ES-I3 (cell line): ENCODE measurements around the gene PPP1R16B.
A peak's percentile ranks its signal among the peaks of the same experiment; 100 is the strongest.
"Not testable (repeated sequence)": the region's sequence is repeated elsewhere in the genome, so short reads cannot be mapped to it uniquely, and the experiment has no call there.

ENCODE experiments used
- H3K36me3 ChIP-seq: 2 replicates; pipeline ENCODE4 v1.6.1; 2013; ENCODE audit warnings: mild to moderate bottlenecking, low read length, control low read depth, moderate library complexity; ENCODE audit not compliant: insufficient read depth
- H3K4me1 ChIP-seq: 2 replicates; pipeline ENCODE4 v1.6.1; 2013; ENCODE audit warnings: mild to moderate bottlenecking, control low read depth, low read length; ENCODE audit not compliant: insufficient read depth
- H3K9ac ChIP-seq: 2 replicates; pipeline ENCODE4 v1.6.1; 2013; ENCODE audit warnings: low read depth, mild to moderate bottlenecking, low read length, moderate library complexity
- H3K9me3 ChIP-seq: 2 replicates; pipeline ENCODE4 v1.6.1; 2013; ENCODE audit warnings: mild to moderate bottlenecking, low read length, moderate library complexity; ENCODE audit not compliant: control insufficient read depth, insufficient read depth

Gene PPP1R16B

DNA sequence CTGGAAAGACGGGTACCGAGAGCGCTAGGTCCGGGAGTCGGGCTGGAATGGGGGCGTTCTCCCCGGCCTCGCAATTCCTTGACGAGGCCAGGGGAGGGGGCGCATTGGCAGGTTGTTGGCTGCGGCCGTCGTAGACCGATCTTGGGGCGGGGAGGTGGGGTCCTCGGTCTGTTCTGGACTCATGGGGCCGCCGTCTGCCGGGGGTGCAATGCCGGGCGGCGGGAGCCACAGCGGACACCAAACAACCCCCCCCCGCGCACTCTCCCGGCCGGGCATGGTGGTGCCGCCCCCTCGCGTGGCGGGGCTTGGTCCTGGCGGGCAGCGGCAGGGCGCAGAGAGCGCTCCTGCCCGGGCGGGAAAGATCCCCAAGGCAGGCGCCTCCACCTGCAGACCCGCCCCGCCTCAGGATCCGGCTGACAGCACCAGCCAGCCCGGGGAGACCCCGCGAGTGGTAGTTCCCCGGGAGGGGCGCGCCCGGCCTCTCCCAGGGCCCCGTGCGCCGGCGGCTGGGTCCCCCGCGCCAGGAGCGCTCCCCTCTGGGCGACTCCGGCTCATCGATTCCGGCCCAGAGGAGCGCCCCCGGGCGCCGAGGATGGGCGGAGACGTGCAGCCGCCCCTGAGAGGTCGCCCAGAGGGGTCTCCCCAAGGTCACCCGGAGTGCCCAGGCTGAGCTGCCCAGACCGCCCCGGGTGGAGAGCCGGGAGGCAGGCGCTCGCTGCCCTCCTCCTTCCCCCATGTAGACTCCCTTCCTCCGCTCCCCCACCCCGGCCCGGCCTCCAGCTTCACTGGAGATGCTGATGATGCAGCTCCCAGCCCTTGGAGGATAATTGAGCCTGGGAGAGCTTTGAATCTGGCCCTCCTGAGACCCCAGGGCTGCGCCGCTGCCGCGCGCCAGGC lies 709 bp downstream of the PPP1R16B start:
- H3K36me3 ChIP-seq = no peaks in the 10 kb centered on the region
- H3K4me1 ChIP-seq = peaks cover 18% of the 10 kb centered on the region
- H3K9ac ChIP-seq = peak overlapping the region; percentile 81
- no peaks in the 10 kb centered on the region for H3K9me3 ChIP-seq

GRCh38 chr20:38806855-38807655 lies 1.6 kb downstream of the PPP1R16B start:
- no peaks in the 10 kb centered on the region for H3K36me3 ChIP-seq
- H3K9me3 ChIP-seq = no peaks in the 10 kb centered on the region
- H3K4me1 ChIP-seq = peaks cover 18% of the 10 kb centered on the region
- H3K9ac ChIP-seq = peak overlapping the region; percentile 81; the same call in 1 of the 2 replicates

GRCh38 chr20:38809942-38810341 lies 4.4 kb downstream of the PPP1R16B start:
- Histone ChIP-seq H3K36me3 (no peaks in the 10 kb centered on the region), H3K4me1 (peaks cover 22% of the 10 kb centered on the region; the same call in 1 of the 2 replicates), H3K9me3 (no peaks in the 10 kb centered on the region), H3K9ac (no peak overlapping the region)

GRCh38 chr20:38810926-38811630 lies 5.6 kb downstream of the PPP1R16B start:
- H3K9ac ChIP-seq = no peak overlapping the region
- no peaks in the 10 kb centered on the region for H3K9me3 ChIP-seq
- H3K4me1 ChIP-seq = peaks cover 22% of the 10 kb centered on the region; the same call in 1 of the 2 replicates
- no peaks in the 10 kb centered on the region for H3K36me3 ChIP-seq

DNA sequence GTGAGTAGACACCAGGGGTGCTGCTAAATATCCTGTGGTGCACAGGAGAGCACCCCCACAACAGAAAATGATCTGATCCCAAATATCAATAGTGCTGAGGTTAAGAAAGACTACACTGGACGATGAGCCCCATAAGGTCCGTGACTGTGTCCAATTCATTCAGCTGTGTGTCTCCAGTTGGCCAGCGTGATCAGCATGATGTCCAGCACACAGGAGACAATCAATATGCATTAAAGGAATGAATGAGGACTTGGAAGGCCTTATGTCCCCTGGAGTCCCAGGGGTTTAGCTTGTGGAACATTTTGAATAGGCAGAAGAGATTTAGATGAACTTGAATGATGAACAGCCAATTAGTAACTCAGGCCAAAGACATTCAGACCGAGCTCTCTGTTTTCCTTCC lies 6.3 kb downstream of the PPP1R16B start:
- H3K4me1 ChIP-seq = peaks cover 22% of the 10 kb centered on the region; the same call in 1 of the 2 replicates
- H3K9me3 ChIP-seq = no peaks in the 10 kb centered on the region
- H3K36me3 ChIP-seq = no peaks in the 10 kb centered on the region
- no peak overlapping the region for H3K9ac ChIP-seq

- Histone ChIP-seq H3K36me3 (no peaks in the 10 kb centered on the region), H3K4me1 (peaks cover 22% of the 10 kb centered on the region; the same call in 1 of the 2 replicates), H3K9me3 (no peaks in the 10 kb centered on the region), H3K9ac (no peak overlapping the region)
These were observed 6.7 kb downstream of the PPP1R16B start for GRCh38 chr20:38812182-38812581.

DNA sequence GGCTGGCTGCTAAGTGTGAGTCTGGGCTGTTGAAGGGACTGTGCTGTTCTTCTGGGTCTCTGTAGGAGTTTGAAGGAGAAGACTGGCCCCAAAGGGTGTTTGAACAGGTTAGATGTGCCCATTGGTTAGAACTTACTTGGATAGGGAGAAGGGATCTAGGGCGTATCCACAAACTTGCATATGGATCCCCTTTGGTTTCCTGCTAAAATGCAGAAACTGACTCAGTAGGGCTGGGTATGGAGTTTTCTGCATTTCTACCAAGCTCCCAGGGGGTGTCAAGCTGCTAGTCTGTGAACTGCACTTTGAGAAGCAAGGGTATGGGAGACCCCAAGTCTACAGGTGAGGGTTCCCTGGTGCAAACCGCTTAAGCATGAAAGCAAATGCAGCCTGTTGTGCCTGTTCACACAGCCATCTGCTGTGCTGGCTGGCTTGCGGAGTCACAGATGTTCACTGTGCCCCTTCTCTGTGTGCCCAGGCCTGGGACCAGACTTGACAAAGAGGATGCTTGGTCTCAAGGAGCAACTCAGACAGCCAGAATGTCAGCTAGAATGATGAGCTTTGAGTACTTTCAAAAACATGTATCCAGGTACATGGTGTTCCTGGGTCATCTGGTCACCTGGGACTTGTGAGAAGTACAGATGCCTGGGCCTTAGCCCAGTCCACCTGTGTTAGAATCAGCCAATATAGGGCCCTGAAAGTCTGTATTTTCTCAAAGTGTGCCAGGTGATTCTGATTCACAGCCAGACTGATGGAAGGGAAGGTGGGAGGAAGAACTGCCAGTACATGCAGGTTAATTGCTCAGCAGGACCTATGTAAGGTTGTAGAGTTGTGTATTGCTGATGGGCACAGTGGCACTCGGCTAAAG lies 7.4 kb downstream of the PPP1R16B start:
- no peaks in the 10 kb centered on the region for H3K36me3 ChIP-seq
- no peak overlapping the region for H3K9ac ChIP-seq
- peaks cover 22% of the 10 kb centered on the region; the same call in 1 of the 2 replicates for H3K4me1 ChIP-seq
- no peaks in the 10 kb centered on the region for H3K9me3 ChIP-seq

DNA sequence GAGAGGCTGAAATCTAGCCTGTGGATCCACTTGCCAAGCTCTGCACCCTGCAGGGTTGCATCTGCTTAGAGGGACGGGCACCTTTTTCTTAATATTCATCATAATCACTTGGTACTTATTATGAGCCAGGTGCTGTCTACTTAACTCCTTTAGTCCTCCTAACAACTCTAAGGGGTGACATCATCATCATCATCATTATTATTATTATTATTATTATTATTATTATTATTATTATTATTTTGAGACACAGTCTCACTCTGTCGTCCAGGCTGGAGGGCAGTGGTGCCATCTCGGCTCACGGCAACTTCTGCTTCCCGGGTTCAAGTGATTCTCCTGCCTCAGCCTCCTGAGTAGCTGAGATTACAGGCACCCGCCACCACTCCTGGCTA lies 8.1 kb downstream of the PPP1R16B start:
- H3K4me1 ChIP-seq = peaks cover 28% of the 10 kb centered on the region; the same call in 1 of the 2 replicates
- not testable (repeated sequence) for H3K9ac ChIP-seq, H3K9me3 ChIP-seq, H3K36me3 ChIP-seq

- peaks cover 28% of the 10 kb centered on the region; the same call in 1 of the 2 replicates for H3K4me1 ChIP-seq
- no peaks in the 10 kb centered on the region for H3K9me3 ChIP-seq
- H3K9ac ChIP-seq = no peak overlapping the region
- H3K36me3 ChIP-seq = no peaks in the 10 kb centered on the region
These were observed 9.9 kb downstream of the PPP1R16B start for GRCh38 chr20:38815446-38815845.

GRCh38 chr20:38818113-38819065 lies 12.9 kb downstream of the PPP1R16B start:
- H3K36me3 ChIP-seq = no peaks in the 10 kb centered on the region; the same call in 1 of the 2 replicates
- H3K9ac ChIP-seq = no peak overlapping the region
- peaks cover 20% of the 10 kb centered on the region; the same call in 1 of the 2 replicates for H3K4me1 ChIP-seq
- H3K9me3 ChIP-seq = no peaks in the 10 kb centered on the region

GRCh38 chr20:38825571-38825900 lies 20.0 kb downstream of the PPP1R16B start:
- no peaks in the 10 kb centered on the region; the same call in 1 of the 2 replicates for H3K36me3 ChIP-seq
- H3K9ac ChIP-seq = no peak overlapping the region
- H3K9me3 ChIP-seq = no peaks in the 10 kb centered on the region
- peaks cover 21% of the 10 kb centered on the region for H3K4me1 ChIP-seq

DNA sequence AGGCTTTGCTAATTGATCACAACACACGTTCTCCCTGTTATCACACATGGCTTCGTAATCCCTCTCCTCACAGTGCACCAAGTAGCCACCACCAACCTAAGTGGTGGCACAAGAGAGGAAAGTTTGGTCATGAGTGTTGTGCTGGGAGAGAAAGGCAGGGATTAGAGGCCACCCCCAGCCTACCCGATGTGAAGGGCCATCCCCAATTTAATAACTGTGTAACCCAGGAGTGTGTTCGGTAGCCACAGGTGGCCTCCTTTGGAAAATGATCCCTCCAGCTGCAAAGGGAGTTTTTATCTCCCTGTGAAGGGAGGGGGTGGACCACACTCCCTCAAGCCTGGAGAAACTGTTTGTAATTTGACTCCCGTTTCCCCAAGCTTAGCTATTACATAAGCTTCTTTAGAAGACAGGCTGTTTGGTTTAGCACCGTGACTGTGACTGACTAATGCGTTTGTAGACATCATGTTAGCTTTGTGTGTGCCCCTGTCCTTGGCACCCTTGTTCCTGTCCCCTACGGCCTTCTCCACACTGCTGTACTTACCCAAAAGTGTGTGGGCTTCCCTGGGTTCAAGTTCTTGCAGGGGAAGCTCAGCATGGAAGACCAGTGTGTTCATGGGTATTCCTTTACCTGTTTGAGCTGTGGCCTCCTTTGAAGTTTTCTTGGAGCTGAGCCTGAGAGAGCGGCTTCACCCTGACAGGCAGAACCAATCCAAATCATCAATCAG lies 20.6 kb downstream of the PPP1R16B start:
- Histone ChIP-seq H3K4me1 (peaks cover 21% of the 10 kb centered on the region), H3K36me3 (no peaks in the 10 kb centered on the region; the same call in 1 of the 2 replicates), H3K9ac (peak overlapping the region; percentile 8; the same call in 1 of the 2 replicates), H3K9me3 (no peaks in the 10 kb centered on the region)
